Activated CD4-positive, alpha-beta T cell treated with anti-CD3 and anti-CD28 coated beads, Interleukin-2, amount 10 ng/mL, durations not matched to agents 24 days and 14 days (primary cell): ENCODE data around the gene AGAP6. TPM values are rescaled to one million over a fixed set of nuclear protein-coding genes. Genes with fewer than 3 reads are reported as not detected.
"Not testable (repeated sequence)": the region's sequence is repeated elsewhere in the genome, so short reads cannot be mapped to it uniquely, and the experiment has no call there.

ENCODE experiments used
- DNase-seq: peaks from one replicate; pipeline ENCODE4 v3.0.0; 2022
- H3K27ac Mint-ChIP-seq: one replicate; pipeline ENCODE4 v1.8.0; 2022; ENCODE audit warnings: mild to moderate bottlenecking, mixed read lengths
- H3K27me3 Mint-ChIP-seq: one replicate; pipeline ENCODE4 v1.8.0; 2022; ENCODE audit warnings: mixed read lengths
- H3K36me3 Mint-ChIP-seq: one replicate; pipeline ENCODE4 v1.8.0; 2022; ENCODE audit warnings: low read depth, mild to moderate bottlenecking, mixed read lengths
- H3K4me1 Mint-ChIP-seq: one replicate; pipeline ENCODE4 v1.8.0; 2021; ENCODE audit warnings: mixed read lengths
- H3K4me3 Mint-ChIP-seq: one replicate; pipeline ENCODE4 v1.8.0; 2022; ENCODE audit warnings: mild to moderate bottlenecking, moderate library complexity, mixed read lengths
- H3K9me3 Mint-ChIP-seq: one replicate; pipeline ENCODE4 v1.8.0; 2021; ENCODE audit warnings: mixed read lengths
- intact Hi-C: fragments of 100-400 bp; cut with micrococcal nuclease; formaldehyde crosslinking; loops from one replicate; pipeline ENCODE4 v1.15.1; 2023
- total RNA-seq: library from RNA; stranded (reverse); gene quantifications from 2 replicates; pipeline ENCODE4 v1.2.3, GENCODE V29; 2022

AGAP6 gene
- total RNA-seq, 1 donor from 2014 or later, result 26.9 TPM

DNA sequence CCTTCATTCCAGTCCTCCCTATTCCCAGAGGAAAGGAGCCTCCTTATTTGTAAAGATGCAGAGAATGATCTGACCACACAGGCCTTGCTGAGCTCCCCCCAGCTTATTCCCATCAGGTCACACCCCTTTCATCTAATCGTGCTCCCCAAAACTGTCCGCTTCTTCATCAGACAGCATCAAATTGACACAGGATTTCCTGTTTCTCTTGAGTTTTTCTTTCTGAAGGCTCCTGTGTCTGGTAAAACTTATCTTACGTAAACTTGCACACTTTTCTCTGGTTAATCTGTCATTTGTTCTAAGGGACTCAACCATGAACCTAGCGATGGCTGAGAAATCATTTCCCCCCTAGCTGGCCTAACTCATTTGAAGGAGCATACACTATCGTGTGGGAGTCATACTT, 59.4 kb downstream of the AGAP6 start:
- H3K9me3 Mint-ChIP-seq, intact Hi-C loops, H3K4me1 Mint-ChIP-seq, H3K4me3 Mint-ChIP-seq, H3K27me3 Mint-ChIP-seq, DNase-seq, H3K27ac Mint-ChIP-seq, H3K36me3 Mint-ChIP-seq: not testable (repeated sequence)

DNA sequence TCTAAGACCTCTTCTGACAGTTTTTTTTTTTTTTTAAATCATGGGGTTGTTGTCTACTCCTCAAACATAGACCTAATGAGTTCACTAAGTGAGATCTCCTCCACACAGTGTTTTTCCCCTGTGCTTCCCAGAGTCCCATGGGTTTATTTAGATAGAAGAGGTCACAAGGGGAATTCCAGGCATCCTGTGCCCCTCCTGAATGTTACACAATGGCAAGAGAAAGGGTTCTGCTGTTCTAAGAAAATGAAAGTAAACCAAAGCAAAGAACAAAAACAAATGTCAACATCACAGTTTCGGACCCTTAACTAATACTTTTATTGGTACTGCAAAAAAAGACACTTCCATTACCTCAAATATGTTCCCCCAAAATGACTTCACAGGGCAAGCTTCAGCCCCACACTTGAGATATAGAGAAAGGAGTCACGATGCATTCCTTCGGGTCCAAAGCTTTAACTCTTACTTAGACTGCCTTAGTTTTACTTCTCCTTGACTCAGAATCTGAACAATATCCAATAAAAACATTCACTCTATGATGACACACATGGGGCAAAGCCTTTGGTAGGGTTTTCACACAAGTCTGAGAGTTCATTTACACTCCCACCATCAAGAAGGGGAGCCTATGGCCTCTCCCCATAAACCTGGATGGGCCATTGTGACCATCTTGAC, 63.9 kb downstream of the AGAP6 start:
- DNase-seq, H3K36me3 Mint-ChIP-seq, H3K27ac Mint-ChIP-seq, intact Hi-C loops, H3K27me3 Mint-ChIP-seq, H3K4me1 Mint-ChIP-seq, H3K9me3 Mint-ChIP-seq, H3K4me3 Mint-ChIP-seq: not testable (repeated sequence)

- DNase-seq, H3K4me3 Mint-ChIP-seq, H3K9me3 Mint-ChIP-seq, H3K27me3 Mint-ChIP-seq, intact Hi-C loops, H3K27ac Mint-ChIP-seq, H3K36me3 Mint-ChIP-seq, H3K4me1 Mint-ChIP-seq: not testable (repeated sequence)
These were observed 64.7 kb downstream of the AGAP6 start for GRCh38 chr10:50052778-50053376.

DNA sequence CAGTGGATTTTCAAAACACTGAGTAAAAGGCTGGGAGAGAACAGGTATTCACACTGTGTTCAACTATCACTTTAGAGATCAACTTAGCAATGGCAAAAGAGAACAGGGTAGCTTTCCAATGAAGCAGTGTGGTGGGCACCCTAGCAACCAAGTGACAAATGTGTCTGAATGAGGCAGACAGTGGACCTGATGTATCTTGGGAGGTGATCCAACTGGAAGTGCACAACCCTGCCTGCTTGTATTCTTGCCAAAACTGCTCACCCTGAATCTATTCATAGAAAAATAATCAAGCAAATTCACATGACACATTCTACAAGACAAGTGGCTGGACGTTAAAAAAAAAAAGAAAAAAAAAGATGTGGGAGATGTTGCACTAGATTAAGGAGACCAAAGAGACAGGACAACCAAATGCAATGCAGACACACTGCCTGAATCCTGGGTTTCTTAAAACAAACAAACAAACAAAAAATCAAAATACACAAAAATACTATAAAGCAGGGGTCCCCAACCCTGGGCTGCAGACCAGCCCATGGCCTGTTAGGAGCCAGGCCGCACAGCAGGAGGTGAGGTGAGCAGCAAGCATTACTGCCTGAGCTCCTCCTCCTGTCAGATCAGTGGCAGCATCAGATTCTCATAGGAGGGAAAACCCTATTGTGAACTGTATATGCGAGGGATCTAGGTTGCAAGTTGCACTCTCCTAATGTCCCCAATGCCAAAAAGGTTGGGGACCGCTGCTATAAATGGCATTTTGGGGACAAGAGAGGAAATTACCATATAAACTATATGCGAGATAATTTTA, 67.5 kb downstream of the AGAP6 start:
- H3K36me3 Mint-ChIP-seq, H3K4me1 Mint-ChIP-seq, H3K9me3 Mint-ChIP-seq, H3K27me3 Mint-ChIP-seq, intact Hi-C loops, H3K4me3 Mint-ChIP-seq, H3K27ac Mint-ChIP-seq, DNase-seq: not testable (repeated sequence)

GRCh38 chr10:50056654-50057053, 68.4 kb downstream of the AGAP6 start:
- H3K27ac Mint-ChIP-seq, H3K4me3 Mint-ChIP-seq, H3K36me3 Mint-ChIP-seq, intact Hi-C loops, H3K9me3 Mint-ChIP-seq, H3K27me3 Mint-ChIP-seq, DNase-seq, H3K4me1 Mint-ChIP-seq: not testable (repeated sequence)

DNA sequence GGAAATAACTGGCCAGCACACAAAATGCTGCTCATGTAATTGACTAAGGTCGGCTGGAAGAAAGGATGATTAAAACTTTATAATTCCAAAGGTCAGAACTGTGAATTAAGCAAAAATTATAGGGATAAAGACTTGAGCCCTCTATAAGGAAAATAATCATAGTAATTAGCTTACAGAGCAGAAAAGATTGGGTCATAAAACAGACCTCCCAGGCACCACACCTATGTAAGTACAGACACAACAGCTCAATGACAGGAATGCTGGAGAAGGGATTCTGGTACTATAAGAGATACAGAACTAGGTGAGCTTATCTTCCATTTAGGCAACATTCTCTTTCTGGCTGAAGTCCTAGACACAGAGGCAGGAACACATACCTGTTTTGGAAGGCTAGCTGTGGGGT, 70.5 kb downstream of the AGAP6 start:
- intact Hi-C loops, DNase-seq, H3K36me3 Mint-ChIP-seq, H3K4me1 Mint-ChIP-seq, H3K9me3 Mint-ChIP-seq, H3K27me3 Mint-ChIP-seq, H3K27ac Mint-ChIP-seq, H3K4me3 Mint-ChIP-seq: not testable (repeated sequence)

GRCh38 chr10:50059946-50060345, 71.7 kb downstream of the AGAP6 start:
- H3K27me3 Mint-ChIP-seq, intact Hi-C loops, H3K36me3 Mint-ChIP-seq, DNase-seq, H3K9me3 Mint-ChIP-seq, H3K27ac Mint-ChIP-seq, H3K4me1 Mint-ChIP-seq, H3K4me3 Mint-ChIP-seq: not testable (repeated sequence)

Other genes starting within 250 kb of the AGAP6 start
- 0.89 and 0.97 TPM in 2 replicates for gene OGDHL, start 226.1 kb upstream of the AGAP6 start, total RNA-seq
- 35.1 and 39.2 TPM in 2 replicates for gene PARG, start 46.4 kb upstream of the AGAP6 start, total RNA-seq
- gene TIMM23B, start 46.4 kb upstream of the AGAP6 start, total RNA-seq, result 29.0 and 30.5 TPM in 2 replicates
- 20.9 and 28.7 TPM in 2 replicates for gene WASHC2A, start 79.5 kb downstream of the AGAP6 start, total RNA-seq